H9 (cell line): ENCODE results near the gene SYDE2. TPM values are rescaled to one million over a fixed set of nuclear protein-coding genes. Genes with fewer than 3 reads are reported as not detected.

Experiments
- DNase-seq: peaks from one replicate; pipeline ENCODE4 v3.0.0-alpha.2; 2017
- H2AFZ ChIP-seq: one replicate; pipeline ENCODE4 v1.6.1; 2013; ENCODE audit warnings: mild to moderate bottlenecking, low read length, control low read depth, moderate library complexity
- H2AK5ac ChIP-seq: 2 replicates; pipeline ENCODE4 v1.6.1; 2013; ENCODE audit warnings: low read length, control low read depth, mixed read lengths; ENCODE audit not compliant: insufficient read length
- H2BK120ac ChIP-seq: one replicate; pipeline ENCODE4 v1.6.1; 2013; ENCODE audit warnings: low read depth, mild to moderate bottlenecking, low read length, control low read depth, inconsistent platforms; ENCODE audit not compliant: poor library complexity, severe bottlenecking
- H2BK12ac ChIP-seq: 2 replicates; pipeline ENCODE4 v1.6.1; 2013; ENCODE audit warnings: low read length, control low read depth, mixed read lengths, low read depth; ENCODE audit not compliant: insufficient read length
- H2BK15ac ChIP-seq: 2 replicates; pipeline ENCODE4 v1.6.1; 2013; ENCODE audit warnings: low read depth, low read length, control low read depth
- H2BK20ac ChIP-seq: one replicate; pipeline ENCODE4 v1.6.1; 2013; ENCODE audit warnings: low read depth, mild to moderate bottlenecking, low read length, control low read depth, inconsistent platforms; ENCODE audit not compliant: poor library complexity, severe bottlenecking
- H2BK5ac ChIP-seq: 2 replicates; pipeline ENCODE4 v1.6.1; 2013; ENCODE audit warnings: low read length, control low read depth, mixed read lengths; ENCODE audit not compliant: insufficient read length
- H3K14ac ChIP-seq: 2 replicates; pipeline ENCODE4 v1.6.1; 2013; ENCODE audit warnings: low read length, control low read depth; ENCODE audit not compliant: insufficient read depth
- H3K18ac ChIP-seq: 2 replicates; pipeline ENCODE4 v1.6.1; 2013; ENCODE audit warnings: low read depth, mild to moderate bottlenecking, mixed read lengths, low read length, control low read depth; ENCODE audit not compliant: insufficient read length
- H3K23ac ChIP-seq: 2 replicates; pipeline ENCODE4 v1.6.1; 2013; ENCODE audit warnings: low read length, control low read depth, mixed read lengths, low read depth; ENCODE audit not compliant: insufficient read length
- H3K23me2 ChIP-seq: 2 replicates; pipeline ENCODE4 v1.6.1; 2013; ENCODE audit warnings: low read depth, mild to moderate bottlenecking, mixed read lengths, low read length, control low read depth; ENCODE audit not compliant: insufficient read length, poor library complexity, severe bottlenecking
- H3K27ac ChIP-seq: 2 replicates; pipeline ENCODE4 v1.5.1; 2013; ENCODE audit warnings: low read length, control low read depth, mixed read lengths, low read depth; ENCODE audit not compliant: insufficient read length
- H3K27me3 ChIP-seq: 2 replicates; pipeline ENCODE4 v1.6.1; 2013; ENCODE audit warnings: low read length, control low read depth, inconsistent platforms; ENCODE audit not compliant: insufficient read depth
- H3K4ac ChIP-seq: 2 replicates; pipeline ENCODE4 v1.6.1; 2013; ENCODE audit warnings: low read depth, mild to moderate bottlenecking, control low read depth, inconsistent platforms, low read length, moderate library complexity
- H3K4me1 ChIP-seq: 2 replicates; pipeline ENCODE4 v1.6.1; 2013; ENCODE audit warnings: low read length, control low read depth, inconsistent platforms; ENCODE audit not compliant: insufficient read depth
- H3K4me2 ChIP-seq: 2 replicates; pipeline ENCODE4 v1.6.1; 2013; ENCODE audit warnings: low read length, control low read depth, mixed read lengths; ENCODE audit not compliant: insufficient read length, insufficient read depth
- H3K56ac ChIP-seq: 2 replicates; pipeline ENCODE4 v1.6.1; 2013; ENCODE audit warnings: low read depth, mild to moderate bottlenecking, mixed read lengths, low read length, control low read depth; ENCODE audit not compliant: insufficient read length
- H3K79me1 ChIP-seq: 2 replicates; pipeline ENCODE4 v1.6.1; 2013; ENCODE audit warnings: low read depth, mild to moderate bottlenecking, moderate library complexity, low read length, control low read depth, inconsistent platforms; ENCODE audit not compliant: insufficient read depth, poor library complexity, severe bottlenecking
- H3K79me2 ChIP-seq: 2 replicates; pipeline ENCODE4 v1.6.1; 2013; ENCODE audit warnings: low read length, control low read depth, inconsistent platforms; ENCODE audit not compliant: insufficient read depth
- H3K9ac ChIP-seq: 2 replicates; pipeline ENCODE4 v1.6.1; 2013; ENCODE audit warnings: low read length, control low read depth, mixed read lengths; ENCODE audit not compliant: insufficient read length; ENCODE audit errors: extremely low read depth
- H3K9me3 ChIP-seq: one replicate; pipeline ENCODE4 v1.6.1; 2013; ENCODE audit warnings: low read depth, low read length, inconsistent platforms; ENCODE audit not compliant: control insufficient read depth
- H3T11ph ChIP-seq: one replicate; pipeline ENCODE4 v1.6.1; 2013; ENCODE audit warnings: mild to moderate bottlenecking, low read length, control low read depth, inconsistent platforms
- H4K20me1 ChIP-seq: one replicate; pipeline ENCODE4 v1.6.1; 2013; ENCODE audit not compliant: control insufficient read depth, insufficient read length, insufficient read depth
- H4K5ac ChIP-seq: 2 replicates; pipeline ENCODE4 v1.6.1; 2013; ENCODE audit warnings: low read depth, mild to moderate bottlenecking, mixed read lengths, low read length, control low read depth; ENCODE audit not compliant: insufficient read length
- H4K8ac ChIP-seq: replicated peaks from 2 replicates; pipeline ENCODE4 v1.6.1; 2013; ENCODE audit warnings: low read length, control low read depth, mixed read lengths, low read depth; ENCODE audit not compliant: insufficient read length
- H4K91ac ChIP-seq: 2 replicates; pipeline ENCODE4 v1.6.1; 2013; ENCODE audit warnings: low read depth, mild to moderate bottlenecking, moderate library complexity, mixed read lengths, low read length, control low read depth; ENCODE audit not compliant: insufficient read length
- H3K27ac Mint-ChIP-seq, 3 experiments: 2 replicates in 2 of 3; 3 replicates in 1 of 3; pipeline ENCODE4 v1.8.0; 2020 to 2021; ENCODE audit warnings: mixed read lengths in 3 of 3, mild to moderate bottlenecking in 1 of 3, moderate library complexity in 1 of 3
- H3K27me3 Mint-ChIP-seq: 2 replicates; pipeline ENCODE4 v1.8.0; 2021; ENCODE audit warnings: low read depth, mild to moderate bottlenecking, moderate library complexity, mixed read lengths
- H3K36me3 Mint-ChIP-seq, 3 experiments: 2 replicates in 2 of 3; 3 replicates in 1 of 3; pipeline ENCODE4 v1.8.0; 2020 to 2021; ENCODE audit warnings: low read depth in 3 of 3, mixed read lengths in 3 of 3; ENCODE audit not compliant: insufficient read depth in 1 of 3
- H3K4me1 Mint-ChIP-seq, 2 experiments: 2 replicates each; pipeline ENCODE4 v1.8.0; 2020; ENCODE audit warnings: mixed read lengths in 2 of 2
- H3K4me3 Mint-ChIP-seq, 2 experiments: 2 replicates in 1 of 2; 3 replicates in 1 of 2; pipeline ENCODE4 v1.8.0; 2020 to 2021; ENCODE audit warnings: mild to moderate bottlenecking in 2 of 2, mixed read lengths in 2 of 2, moderate library complexity in 1 of 2
- H3K9me3 Mint-ChIP-seq, 2 experiments: 2 replicates in 1 of 2; 3 replicates in 1 of 2; pipeline ENCODE4 v1.8.0; 2020; ENCODE audit warnings: mild to moderate bottlenecking in 2 of 2, mixed read lengths in 2 of 2, moderate library complexity in 1 of 2
- CTCF ChIP-seq: fragments of 200-600 bp; sonication (generic); conservative IDR thresholded peaks from 3 replicates; pipeline ENCODE4 v1.8.0; 2021; ENCODE audit warnings: antibody characterized with exemption, mild to moderate bottlenecking
- total RNA-seq: library from RNA; stranded (reverse); gene quantifications from 2 replicates; pipeline ENCODE4 v1.2.1, GENCODE V29; 2021

The SYDE2 gene
- total RNA-seq, 1 experiment from 2014 or later: 12.4 TPM

- Histone ChIP-seq H3K9me3 (no peaks in the 10 kb centered on the region), H3K18ac (no peak overlapping the region), H3K9ac (no peak overlapping the region), H3K4me2 (no peak overlapping the region), H4K5ac (no peak overlapping the region), H4K20me1 (no peaks in the 10 kb centered on the region), H4K8ac (no peak overlapping the region), H3K79me1 (no peaks in the 10 kb centered on the region), H3K56ac (no peak overlapping the region), H3K4ac (no peak overlapping the region), H2BK12ac (no peak overlapping the region), H3K27ac (no peak overlapping the region), H3K23ac (no peak overlapping the region), H3K79me2 (no peaks in the 10 kb centered on the region), H3K4me1 (peaks cover 4% of the 10 kb centered on the region; the same call in 1 of the 2 replicates), H2AFZ (no peak overlapping the region), H2AK5ac (no peak overlapping the region), H4K91ac (no peak overlapping the region), H3K23me2 (no peaks in the 10 kb centered on the region), H2BK5ac (no peak overlapping the region), H2BK120ac (no peak overlapping the region), H3T11ph (no peak overlapping the region), H2BK20ac (no peak overlapping the region), H2BK15ac (no peak overlapping the region), H3K27me3 (no peaks in the 10 kb centered on the region), H3K14ac (no peak overlapping the region)
- DNase-seq: no peak
- Mint-ChIP-seq H3K9me3 (no peaks in the 10 kb centered on the region; a peak in 2 of 5 replicates), H3K27ac (peak overlapping the region in 1 of 3 experiments; percentile 91; a peak in 2 of 7 replicates), H3K4me3 (no peak overlapping the region), H3K4me1 (peaks cover 42 to 47% of the 10 kb centered on the region in 2 experiments), H3K27me3 (no peaks in the 10 kb centered on the region; the same call in 1 of the 2 replicates), H3K36me3 (no peaks in the 10 kb centered on the region)
- no peak for TF ChIP-seq CTCF
These were observed 23.5 kb upstream of the SYDE2 start for GRCh38 chr1:85224295-85224694.
